IPS-18c (cell line): ENCODE data around the gene PDK1.
"Not testable (repeated sequence)": the region's sequence is repeated elsewhere in the genome, so short reads cannot be mapped to it uniquely, and the experiment has no call there.

ENCODE experiments used
- H3K4me3 ChIP-seq: 2 replicates; pipeline ENCODE4 v1.7.0; 2013; ENCODE audit warnings: low read depth, mild to moderate bottlenecking, low read length, moderate library complexity; ENCODE audit not compliant: insufficient read depth
- H3K9me3 ChIP-seq: one replicate; pipeline ENCODE4 v1.6.1; 2013; ENCODE audit warnings: mild to moderate bottlenecking, low read length, moderate library complexity; ENCODE audit not compliant: control insufficient read depth, insufficient read depth

Gene PDK1

DNA sequence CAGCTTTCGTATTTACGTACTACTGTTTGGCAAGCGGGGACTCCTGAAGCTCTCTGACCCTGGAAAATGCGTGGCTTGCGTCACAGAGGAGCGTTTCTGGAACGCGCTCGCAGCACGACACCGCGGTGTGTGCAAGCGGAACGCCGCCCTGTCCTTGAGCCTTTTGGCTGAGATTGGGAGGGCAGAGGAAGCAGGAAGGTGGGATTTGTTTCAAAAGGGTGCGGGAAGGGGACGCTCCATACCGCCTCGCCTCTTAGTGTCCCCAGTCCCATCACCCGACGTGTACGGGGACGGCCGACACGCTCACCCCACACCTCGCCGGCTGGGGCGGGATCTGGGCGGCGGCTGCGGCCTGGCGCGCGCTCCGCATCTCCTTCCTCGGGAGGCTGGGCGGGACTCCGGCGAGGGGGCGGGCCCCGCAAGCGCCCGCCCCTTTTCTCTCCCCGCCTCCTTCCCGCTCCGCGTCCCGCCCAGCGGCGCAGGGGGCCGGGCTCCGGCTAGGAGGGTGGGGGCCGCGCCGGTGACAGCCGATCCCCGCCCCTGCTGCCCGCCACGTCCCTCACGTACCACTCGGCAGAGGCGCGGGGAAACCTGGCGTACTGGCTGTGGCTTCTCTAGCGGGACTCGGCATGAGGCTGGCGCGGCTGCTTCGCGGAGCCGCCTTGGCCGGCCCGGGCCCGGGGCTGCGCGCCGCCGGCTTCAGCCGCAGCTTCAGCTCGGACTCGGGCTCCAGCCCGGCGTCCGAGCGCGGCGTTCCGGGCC, at the start of gene PDK1:
Gene PDK1, plus strand, starts transcription at position 569 of the 762 bp plus-strand sequence. Its CDS starts 61 bp downstream, at position 630.
- no peaks in the 10 kb centered on the region for H3K9me3 ChIP-seq
- peak within 1 kb of the TSS; percentile 94 for H3K4me3 ChIP-seq

- Histone ChIP-seq H3K9me3 (no peaks in the 10 kb centered on the region), H3K4me3 (no peak overlapping the region)
Measured at GRCh38 chr2:172507199-172507598, 48.7 kb upstream of the PDK1 start.

DNA sequence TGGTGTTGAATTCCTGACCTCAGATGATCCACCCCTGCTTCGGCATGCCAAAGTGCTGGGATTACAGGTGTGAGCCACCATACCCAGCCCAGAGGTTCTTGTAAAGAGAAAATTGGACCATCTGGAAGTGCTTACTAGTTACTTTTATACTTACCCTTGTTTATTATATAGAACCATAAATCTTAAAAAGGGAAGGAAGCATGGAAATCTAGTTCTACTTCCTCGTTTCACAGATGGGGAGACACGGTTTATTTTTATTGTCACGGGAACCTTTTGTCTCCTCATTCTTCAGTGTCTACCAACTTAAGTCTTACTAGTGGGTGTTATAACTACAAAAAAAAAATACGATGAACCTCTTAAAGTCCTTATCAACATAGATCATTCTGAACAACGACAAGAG, 45.8 kb upstream of the PDK1 start:
- no peak overlapping the region for H3K4me3 ChIP-seq
- H3K9me3 ChIP-seq, result peaks cover 12% of the 10 kb centered on the region

GRCh38 chr2:172510548-172510947, 45.3 kb upstream of the PDK1 start:
- H3K9me3 ChIP-seq, result peaks cover 12% of the 10 kb centered on the region
- H3K4me3 ChIP-seq, result no peak overlapping the region

GRCh38 chr2:172512810-172513523, 42.9 kb upstream of the PDK1 start:
- peaks cover 12% of the 10 kb centered on the region for H3K9me3 ChIP-seq
- H3K4me3 ChIP-seq, result no peak overlapping the region; the same call in 1 of the 2 replicates

- Histone ChIP-seq H3K9me3 (peaks cover 12% of the 10 kb centered on the region), H3K4me3 (no peak overlapping the region)
Measured at GRCh38 chr2:172513524-172513900, 42.4 kb upstream of the PDK1 start.

- H3K9me3 ChIP-seq, result peaks cover 12% of the 10 kb centered on the region
- H3K4me3 ChIP-seq, result no peak overlapping the region
Measured at GRCh38 chr2:172513935-172514586, 41.8 kb upstream of the PDK1 start.

DNA sequence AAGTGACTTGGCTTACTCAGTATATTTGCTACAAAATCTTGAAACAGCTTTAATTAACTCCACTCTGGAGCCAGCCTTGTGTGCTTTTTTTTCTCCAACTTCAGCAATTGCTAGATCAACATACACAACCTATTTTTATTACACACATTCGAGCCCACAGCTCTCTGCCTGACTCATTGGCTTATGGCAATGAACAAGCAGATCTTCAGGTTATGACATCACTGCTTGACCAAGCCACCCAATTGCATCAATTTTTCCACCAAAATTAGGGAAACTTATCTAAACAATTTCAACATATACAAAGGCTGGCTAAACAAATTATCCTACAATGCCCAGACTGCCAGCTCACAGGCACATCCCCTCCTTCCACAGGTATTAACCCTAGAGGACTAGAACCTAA, 39.6 kb upstream of the PDK1 start:
- peaks cover 16% of the 10 kb centered on the region for H3K9me3 ChIP-seq
- no peak overlapping the region for H3K4me3 ChIP-seq

DNA sequence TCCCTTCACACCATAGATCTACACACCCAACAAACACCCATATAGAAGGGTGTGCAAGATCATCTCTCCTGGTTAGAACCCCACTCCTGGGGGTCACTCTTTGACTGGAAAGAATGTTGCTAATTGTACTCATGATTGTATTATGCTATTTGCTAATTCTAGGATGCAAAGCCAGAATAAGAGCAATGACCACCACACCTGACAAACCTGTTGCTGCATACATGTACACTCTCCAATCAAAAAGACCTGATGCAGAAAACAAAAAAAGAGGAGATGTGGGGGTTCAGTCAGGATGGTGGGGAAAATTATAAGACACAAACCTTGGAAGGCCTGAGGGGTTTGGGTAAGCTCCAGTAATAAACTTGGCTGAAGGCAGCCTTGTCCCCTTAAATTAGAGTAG, 36.9 kb upstream of the PDK1 start:
- Histone ChIP-seq H3K4me3 (no peak overlapping the region), H3K9me3 (peaks cover 4% of the 10 kb centered on the region)

- Histone ChIP-seq H3K4me3 (no peak overlapping the region; the same call in 1 of the 2 replicates), H3K9me3 (peaks cover 14% of the 10 kb centered on the region)
Measured at GRCh38 chr2:172525601-172526000, 30.3 kb upstream of the PDK1 start.

DNA sequence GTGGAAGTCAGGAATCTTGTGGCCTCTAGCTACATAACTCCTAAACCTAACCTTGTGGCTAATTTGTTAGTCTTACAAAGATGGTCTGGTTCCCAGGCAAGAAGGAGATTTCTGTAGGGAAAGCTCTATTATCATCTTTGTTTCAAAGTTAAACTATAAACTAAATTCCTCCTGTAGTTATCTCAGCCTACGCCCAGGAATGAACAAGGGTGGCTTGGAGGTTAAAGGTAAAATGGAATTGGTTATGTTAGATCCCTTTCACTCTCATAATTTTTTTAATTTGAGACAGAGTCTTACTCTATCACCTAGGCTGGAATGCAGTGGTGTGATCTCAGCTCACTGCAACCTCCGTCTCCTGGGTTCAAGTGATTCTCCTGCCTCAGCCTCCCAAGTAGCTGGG, 24.6 kb upstream of the PDK1 start:
- no peak overlapping the region for H3K4me3 ChIP-seq
- peaks cover 5% of the 10 kb centered on the region for H3K9me3 ChIP-seq

- H3K9me3 ChIP-seq, H3K4me3 ChIP-seq: not testable (repeated sequence)
Measured at GRCh38 chr2:172532461-172532860, 23.4 kb upstream of the PDK1 start.

- Histone ChIP-seq H3K4me3 (no peak overlapping the region), H3K9me3 (peaks cover 6% of the 10 kb centered on the region)
Measured at GRCh38 chr2:172533687-172534086, 22.2 kb upstream of the PDK1 start.

DNA sequence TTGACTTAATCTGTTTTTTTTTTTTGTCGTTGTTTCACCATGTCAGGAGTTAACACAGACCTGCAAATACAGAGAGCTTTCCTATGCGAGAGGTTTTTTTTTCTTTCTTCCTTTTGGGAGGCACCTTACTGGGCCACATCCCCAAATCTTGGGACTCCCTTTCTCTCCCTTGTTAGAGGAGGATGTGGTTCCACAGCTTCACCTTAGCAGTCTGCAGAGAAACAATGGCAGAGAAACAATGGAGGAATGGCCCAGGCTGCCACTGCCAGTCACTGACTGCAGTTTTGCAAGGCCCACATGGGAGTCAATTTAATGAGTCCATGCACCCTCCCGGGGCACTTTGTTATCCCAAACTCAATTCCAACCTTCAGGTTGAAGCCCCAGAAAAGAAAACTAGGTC, 20.8 kb upstream of the PDK1 start:
- H3K9me3 ChIP-seq, result peaks cover 11% of the 10 kb centered on the region
- no peak overlapping the region for H3K4me3 ChIP-seq

GRCh38 chr2:172537851-172538250, 18.0 kb upstream of the PDK1 start:
- peaks cover 13% of the 10 kb centered on the region for H3K9me3 ChIP-seq
- H3K4me3 ChIP-seq, result not testable (repeated sequence)

- peaks cover 15% of the 10 kb centered on the region for H3K9me3 ChIP-seq
Measured at GRCh38 chr2:172539767-172540166, 16.1 kb upstream of the PDK1 start.

GRCh38 chr2:172540421-172540820, 15.5 kb upstream of the PDK1 start:
- no peak overlapping the region for H3K4me3 ChIP-seq
- peaks cover 15% of the 10 kb centered on the region for H3K9me3 ChIP-seq

More at GRCh38 chr2:172539767-172540166, 16.1 kb upstream of the PDK1 start:
- no peak overlapping the region for H3K4me3 ChIP-seq
